Umbilical cord (tissue), 2 donors: Measurements from ENCODE around the gene TNFRSF9. TPM values are rescaled to one million over a fixed set of nuclear protein-coding genes. Genes with fewer than 3 reads are reported as not detected.

ENCODE experiments used
- DNase-seq: peaks from one replicate; pipeline ENCODE4 v3.0.0-alpha.2; 2015; ENCODE audit warnings: low spot score
- total RNA-seq: library from RNA; depleted of rRNA; stranded (reverse); fragments of >200 nt; gene quantifications from one replicate; pipeline ENCODE4 v1.2.3, GENCODE V29; 2014; ENCODE audit warnings: low replicate concordance; ENCODE audit not compliant: insufficient read depth

TNFRSF9 gene
- total RNA-seq, 1 donor from 2014 or later, result 1.2 TPM

DNA sequence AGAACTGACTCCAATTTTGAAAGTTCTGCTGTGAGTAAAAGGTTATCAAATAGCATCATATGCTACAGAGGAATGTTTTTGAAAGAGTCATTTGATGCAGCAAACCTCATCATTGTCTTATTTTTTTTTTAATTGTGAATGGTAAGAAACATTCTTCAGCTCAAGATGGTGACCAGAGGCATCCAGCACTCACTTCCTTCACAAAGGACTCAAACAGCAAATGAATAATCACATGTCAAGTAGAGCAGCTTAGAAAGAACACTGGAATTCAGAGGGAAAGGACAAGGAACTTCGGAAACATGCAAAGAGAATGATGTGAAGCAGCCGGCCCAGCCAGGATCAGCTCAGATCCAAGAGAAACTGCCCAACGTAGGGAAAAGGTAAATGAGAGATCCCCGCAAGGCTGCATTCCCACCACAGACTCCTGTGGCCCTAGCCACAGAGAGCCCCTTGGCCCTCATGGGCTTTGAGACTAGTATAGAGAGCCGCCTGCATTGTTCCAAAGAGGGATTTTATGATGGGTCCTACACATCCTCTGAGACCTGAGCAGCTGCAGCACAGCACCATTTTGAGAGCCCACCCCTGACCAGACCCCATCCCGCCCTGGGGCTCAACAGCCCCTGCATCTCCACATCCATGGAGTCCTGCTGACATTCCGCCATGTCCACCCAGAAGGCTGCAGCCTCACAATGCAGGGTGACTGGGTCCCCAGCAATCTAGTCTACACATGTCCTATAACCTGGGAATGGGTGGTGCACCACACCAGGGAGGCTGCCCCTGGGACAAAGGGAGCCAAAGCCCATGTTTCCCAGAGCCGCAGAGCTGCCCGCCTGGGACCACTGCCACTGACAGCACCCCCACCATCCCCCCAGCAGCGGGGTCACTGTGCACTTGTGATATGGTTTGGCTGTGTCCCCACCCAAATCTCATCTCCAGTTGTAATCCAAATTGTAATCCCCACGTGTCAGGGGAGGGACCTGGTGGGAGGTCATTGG is 66.5 kb downstream of the TNFRSF9 start:
- no peak for DNase-seq

DNA sequence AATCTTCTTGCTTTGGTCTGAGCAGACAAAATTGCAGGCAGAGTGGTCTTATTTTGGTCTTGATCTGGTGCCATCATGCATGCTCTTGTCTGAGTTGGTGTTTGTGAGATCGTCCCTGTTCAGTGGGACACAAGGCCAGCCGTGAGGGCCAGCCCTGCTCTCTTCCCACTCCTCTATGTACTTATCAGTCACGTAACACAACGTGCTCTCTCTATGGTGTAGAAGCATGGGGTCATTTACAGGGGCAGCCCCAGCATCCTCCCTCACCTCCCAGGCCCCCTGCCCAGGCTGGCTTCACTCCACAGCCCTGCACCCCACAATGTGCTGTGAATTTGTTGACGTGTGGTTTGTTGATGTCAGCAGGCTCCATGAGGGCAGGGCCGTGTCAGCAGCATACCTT is 69.5 kb downstream of the TNFRSF9 start:
- DNase-seq, result no peak

DNA sequence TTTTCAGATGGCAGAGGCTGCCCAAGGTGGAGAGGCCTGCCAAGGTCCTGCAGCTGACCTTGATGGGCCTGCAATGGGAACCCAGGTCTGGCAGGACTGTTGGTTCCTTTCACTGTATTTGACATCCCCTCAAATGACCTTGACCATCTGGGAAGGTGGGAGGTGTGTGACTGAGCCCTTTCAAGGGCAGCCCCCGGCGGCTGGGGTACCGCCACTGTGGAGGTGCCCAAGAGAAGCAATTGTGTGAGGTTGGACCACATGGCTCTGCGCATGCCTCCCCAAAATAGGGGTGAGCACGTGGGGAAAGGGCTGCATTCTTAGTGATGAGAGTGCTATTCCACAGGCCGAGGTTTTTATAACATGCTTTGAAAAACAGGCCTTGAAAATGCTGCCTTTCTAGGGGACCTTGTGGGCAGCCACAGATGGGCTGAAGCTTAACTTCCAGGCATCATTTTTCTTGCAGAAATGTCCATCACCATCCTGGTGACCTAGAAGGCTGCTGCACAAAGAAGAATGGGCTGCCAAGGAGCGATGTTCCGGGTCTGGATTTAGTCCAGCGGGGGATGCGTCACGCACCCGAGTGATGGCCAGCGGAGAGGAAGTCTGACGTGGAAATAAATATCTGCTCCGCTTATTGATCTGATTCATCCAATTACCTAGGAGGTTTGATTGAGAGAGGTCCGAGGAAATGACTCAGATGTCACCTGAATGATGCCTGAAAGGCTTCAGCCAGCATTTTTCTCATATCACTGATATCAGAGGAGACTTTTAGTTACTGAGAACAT is 71.3 kb downstream of the TNFRSF9 start:
- no peak for DNase-seq

DNA sequence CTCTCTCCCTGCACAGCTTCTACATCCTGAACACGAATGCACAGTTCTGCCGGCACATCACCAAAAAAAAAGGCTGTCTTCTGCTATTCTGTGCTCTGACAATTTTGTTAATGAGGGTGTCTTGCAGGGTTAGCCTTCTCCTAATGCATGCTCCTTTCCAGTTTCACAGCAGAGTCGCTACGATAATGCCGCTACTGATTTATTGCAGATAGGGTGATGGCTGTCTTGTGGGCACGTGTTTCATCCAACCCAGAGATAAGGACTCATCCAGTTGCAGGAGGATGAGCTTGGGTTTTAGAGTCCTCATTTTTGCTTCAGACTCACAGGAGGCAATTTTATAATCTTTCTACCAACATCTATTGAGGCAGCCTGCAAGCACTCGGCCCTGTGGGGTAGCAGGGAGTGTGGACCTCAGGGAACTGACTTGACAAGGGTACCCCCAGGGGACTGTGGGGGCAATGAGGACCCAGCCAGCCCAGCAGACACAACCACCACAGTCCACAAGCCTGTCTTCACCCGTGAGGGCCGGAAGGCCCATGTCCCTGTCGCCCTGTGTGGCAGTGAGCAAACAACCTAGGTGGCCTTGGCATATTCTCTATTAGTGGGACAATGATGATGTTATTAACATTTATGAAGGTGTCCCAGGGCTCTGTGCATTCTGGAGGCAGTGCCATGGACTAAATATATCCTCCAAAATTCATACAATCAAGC is 72.4 kb downstream of the TNFRSF9 start:
- peak; percentile 4 for DNase-seq

DNA sequence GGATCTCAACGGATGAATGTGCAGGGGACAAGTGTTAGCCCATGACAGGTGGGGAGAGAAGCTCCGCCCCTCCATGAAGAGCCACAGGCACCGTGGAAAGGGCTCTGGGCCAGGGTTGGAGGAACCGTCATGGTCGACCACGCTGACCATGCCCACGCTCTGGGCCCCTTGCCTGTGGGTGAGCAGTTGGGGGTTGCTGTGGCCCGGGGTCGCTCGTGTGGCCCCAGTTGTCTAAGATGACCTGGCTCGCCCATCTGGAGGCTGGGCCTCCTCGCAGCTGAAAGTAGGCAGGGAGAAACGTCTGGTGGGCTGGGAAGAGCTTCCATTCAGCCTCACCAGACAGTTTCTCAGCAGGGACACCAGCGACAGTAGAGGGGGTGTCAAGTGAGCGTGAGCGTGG is 74.7 kb downstream of the TNFRSF9 start:
- no peak for DNase-seq

Other genes with a start within 250 kb of the TNFRSF9 start
- gene VAMP3, start 169.5 kb downstream of the TNFRSF9 start, total RNA-seq, result 53.7 TPM
- 4.3 TPM for gene PER3, start 156.5 kb downstream of the TNFRSF9 start, total RNA-seq
- gene UTS2, start 87.8 kb downstream of the TNFRSF9 start, total RNA-seq, result 5.3 TPM
- gene PARK7, start 20.9 kb upstream of the TNFRSF9 start, total RNA-seq, result 160 TPM
- gene ERRFI1, start 85.5 kb upstream of the TNFRSF9 start, total RNA-seq, result 81.6 TPM